Central memory CD8-positive, alpha-beta T cell (primary cell): ENCODE results near the gene AFF1.
"Not testable (repeated sequence)": the region's sequence is repeated elsewhere in the genome, so short reads cannot be mapped to it uniquely, and the experiment has no call there.

ENCODE experiments used
- ATAC-seq: fragments of 150-1000 bp; cut with Tn5 transposase; replicated peaks from 2 replicates; pipeline ENCODE4 v1.10.0; 2022; ENCODE audit warnings: mild to moderate bottlenecking, moderate FRiP score, moderate number of reproducible peaks; ENCODE audit not compliant: poor library complexity, severe bottlenecking; ENCODE audit errors: extremely low read depth
- DNase-seq, 2 donors: peaks; one replicate each; pipeline ENCODE4 v3.0.0; 2021; ENCODE audit warnings: low spot score in 2 of 2
- H3K27ac Mint-ChIP-seq: one replicate; pipeline ENCODE4 v1.8.0; 2022; ENCODE audit warnings: low read depth, mild to moderate bottlenecking, moderate library complexity, mixed read lengths
- H3K27me3 Mint-ChIP-seq: one replicate; pipeline ENCODE4 v1.8.0; 2022; ENCODE audit warnings: mixed read lengths
- H3K36me3 Mint-ChIP-seq: one replicate; pipeline ENCODE4 v1.8.0; 2022; ENCODE audit warnings: mild to moderate bottlenecking, moderate library complexity, mixed read lengths; ENCODE audit not compliant: insufficient read depth
- H3K4me1 Mint-ChIP-seq: one replicate; pipeline ENCODE4 v1.8.0; 2022; ENCODE audit warnings: mixed read lengths
- H3K4me3 Mint-ChIP-seq: one replicate; pipeline ENCODE4 v1.8.0; 2022; ENCODE audit warnings: mild to moderate bottlenecking, moderate library complexity, mixed read lengths
- H3K9me3 Mint-ChIP-seq: one replicate; pipeline ENCODE4 v1.8.0; 2022; ENCODE audit warnings: mixed read lengths

The AFF1 gene

DNA sequence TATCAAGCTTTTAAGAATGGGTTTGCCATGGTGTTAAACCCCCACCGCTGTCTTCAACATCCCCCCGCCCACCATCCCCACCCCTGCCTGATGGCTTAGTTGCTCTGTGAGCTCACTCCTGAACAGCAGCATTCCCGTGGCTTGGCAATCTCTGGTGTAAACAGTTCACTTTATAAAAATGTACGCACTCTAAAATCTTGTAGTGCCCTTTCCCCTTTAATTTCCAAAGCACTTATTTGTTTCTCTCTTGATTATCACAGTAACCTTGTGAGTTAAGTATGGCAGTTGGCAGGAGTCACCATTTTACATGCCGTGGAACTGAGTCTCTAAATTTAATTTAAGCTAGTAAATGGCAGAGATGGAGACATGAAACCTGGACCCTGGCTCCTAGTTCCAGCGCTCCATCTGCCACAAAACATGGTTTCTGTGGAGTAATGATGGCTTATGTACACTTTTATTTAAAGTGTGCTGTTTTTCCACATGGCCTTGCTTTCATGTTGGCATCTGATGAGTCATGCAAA is 123.1 kb downstream of the AFF1 start:
- H3K27ac Mint-ChIP-seq, result no peak overlapping the region
- ATAC-seq (no peak), DNase-seq (no peak)
- H3K36me3 Mint-ChIP-seq, result peaks cover 4% of the 10 kb centered on the region
- no peaks in the 10 kb centered on the region for H3K27me3 Mint-ChIP-seq
- H3K4me3 Mint-ChIP-seq, result no peak overlapping the region
- peaks cover 59% of the 10 kb centered on the region for H3K4me1 Mint-ChIP-seq
- no peaks in the 10 kb centered on the region for H3K9me3 Mint-ChIP-seq

- no peak for ATAC-seq
- peaks cover 55% of the 10 kb centered on the region for H3K4me1 Mint-ChIP-seq
- no peaks in the 10 kb centered on the region for H3K27me3 Mint-ChIP-seq
- DNase-seq, result no peak
- no peaks in the 10 kb centered on the region for H3K9me3 Mint-ChIP-seq
- H3K36me3 Mint-ChIP-seq, result peaks cover 4% of the 10 kb centered on the region
- H3K4me3 Mint-ChIP-seq, result no peak overlapping the region
- H3K27ac Mint-ChIP-seq, result peak overlapping the region; percentile 4
These were observed 123.7 kb downstream of the AFF1 start for GRCh38 chr4:87058356-87059073.

GRCh38 chr4:87060957-87061356 is 126.1 kb downstream of the AFF1 start:
- peaks cover 5% of the 10 kb centered on the region for H3K36me3 Mint-ChIP-seq
- peak; percentile 54 for ATAC-seq
- H3K27me3 Mint-ChIP-seq, result no peaks in the 10 kb centered on the region
- no peak overlapping the region for H3K27ac Mint-ChIP-seq
- no peak overlapping the region for H3K4me3 Mint-ChIP-seq
- H3K4me1 Mint-ChIP-seq, result peaks cover 55% of the 10 kb centered on the region
- DNase-seq, result no peak
- H3K9me3 Mint-ChIP-seq, result no peaks in the 10 kb centered on the region

- Mint-ChIP-seq H3K9me3 (no peaks in the 10 kb centered on the region), H3K27me3 (no peaks in the 10 kb centered on the region), H3K4me1 (peaks cover 40% of the 10 kb centered on the region), H3K4me3 (no peak overlapping the region), H3K27ac (no peak overlapping the region), H3K36me3 (peaks cover 2% of the 10 kb centered on the region)
- DNase-seq (no peak), ATAC-seq (no peak)
These were observed 130.2 kb downstream of the AFF1 start for GRCh38 chr4:87065021-87065420.

GRCh38 chr4:87066403-87067123 is 131.8 kb downstream of the AFF1 start:
- no peak for DNase-seq
- Mint-ChIP-seq H3K27me3 (no peaks in the 10 kb centered on the region), H3K27ac (no peak overlapping the region), H3K9me3 (no peaks in the 10 kb centered on the region), H3K36me3 (peaks cover 2% of the 10 kb centered on the region), H3K4me1 (peaks cover 38% of the 10 kb centered on the region), H3K4me3 (no peak overlapping the region)
- ATAC-seq, result no peak

- Mint-ChIP-seq H3K4me3 (no peak overlapping the region), H3K9me3 (no peaks in the 10 kb centered on the region), H3K4me1 (peaks cover 40% of the 10 kb centered on the region), H3K27ac (no peak overlapping the region), H3K36me3 (peaks cover 2% of the 10 kb centered on the region), H3K27me3 (no peaks in the 10 kb centered on the region)
- ATAC-seq (no peak), DNase-seq (no peak)
These were observed 132.5 kb downstream of the AFF1 start for GRCh38 chr4:87067124-87067885.

DNA sequence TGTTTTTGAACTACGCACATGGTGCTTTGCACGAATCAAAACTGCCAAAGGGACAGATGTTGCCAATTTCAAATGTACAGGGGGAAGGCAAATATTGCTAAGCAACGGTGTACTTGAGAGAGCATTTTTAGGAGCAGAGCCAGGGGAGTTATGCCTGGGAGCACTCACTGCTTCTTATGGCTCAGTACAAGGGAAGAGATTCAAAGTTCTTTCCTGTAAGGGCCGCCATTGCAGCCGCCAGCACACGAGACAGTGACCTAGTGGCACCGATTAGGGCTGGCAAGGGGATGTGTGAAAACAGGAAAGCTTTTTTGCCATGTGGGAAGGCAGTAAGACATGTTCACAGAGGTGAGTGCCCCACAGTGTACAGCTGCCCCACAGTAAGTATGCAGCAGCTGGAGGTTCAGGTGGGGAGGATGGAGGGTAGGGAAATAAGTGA is 133.8 kb downstream of the AFF1 start:
- Mint-ChIP-seq H3K27ac (no peak overlapping the region), H3K9me3 (no peaks in the 10 kb centered on the region), H3K4me3 (no peak overlapping the region), H3K4me1 (peaks cover 46% of the 10 kb centered on the region), H3K36me3 (peaks cover 2% of the 10 kb centered on the region), H3K27me3 (no peaks in the 10 kb centered on the region)
- ATAC-seq, result no peak
- DNase-seq, result no peak

GRCh38 chr4:87069037-87069742 is 134.4 kb downstream of the AFF1 start:
- Mint-ChIP-seq H3K27me3 (no peaks in the 10 kb centered on the region), H3K9me3 (no peaks in the 10 kb centered on the region), H3K4me1 (peaks cover 48% of the 10 kb centered on the region), H3K27ac (no peak overlapping the region), H3K4me3 (no peak overlapping the region), H3K36me3 (no peaks in the 10 kb centered on the region)
- ATAC-seq (no peak), DNase-seq (no peak)

- DNase-seq, result no peak
- H3K9me3 Mint-ChIP-seq, result no peaks in the 10 kb centered on the region
- ATAC-seq, result no peak
- H3K27ac Mint-ChIP-seq, result peak overlapping the region; percentile 0
- H3K4me3 Mint-ChIP-seq, result no peak overlapping the region
- H3K4me1 Mint-ChIP-seq, result peaks cover 47% of the 10 kb centered on the region
- H3K36me3 Mint-ChIP-seq, result no peaks in the 10 kb centered on the region
- no peaks in the 10 kb centered on the region for H3K27me3 Mint-ChIP-seq
These were observed 136.6 kb downstream of the AFF1 start for GRCh38 chr4:87071401-87071800.

- peaks cover 49% of the 10 kb centered on the region for H3K4me1 Mint-ChIP-seq
- H3K4me3 Mint-ChIP-seq, H3K36me3 Mint-ChIP-seq, ATAC-seq, H3K27ac Mint-ChIP-seq, DNase-seq, H3K27me3 Mint-ChIP-seq, H3K9me3 Mint-ChIP-seq: not testable (repeated sequence)
These were observed 137.7 kb downstream of the AFF1 start for GRCh38 chr4:87072545-87072944.

GRCh38 chr4:87073199-87074120 is 138.6 kb downstream of the AFF1 start:
- Mint-ChIP-seq H3K4me3 (peak overlapping the region; percentile 68), H3K27me3 (no peaks in the 10 kb centered on the region), H3K4me1 (peaks cover 54% of the 10 kb centered on the region), H3K9me3 (no peaks in the 10 kb centered on the region), H3K36me3 (peaks cover 7% of the 10 kb centered on the region), H3K27ac (peak overlapping the region; percentile 68)
- ATAC-seq (peak; percentile 99), DNase-seq (peak in 1 of 2 donors; percentile 32)
